Mesenchymal stem cell (in vitro differentiated cells and primary cell): Measurements from ENCODE around the gene TMED10.

Experiments
- DNase-seq: peaks from one replicate; pipeline ENCODE4 v3.0.0-alpha.2; 2013
- H2AFZ ChIP-seq: one replicate; pipeline ENCODE4 v1.6.1; 2013; ENCODE audit warnings: low read depth, mild to moderate bottlenecking, control low read depth, inconsistent platforms, low read length, moderate library complexity
- H2AK5ac ChIP-seq: 2 replicates; pipeline ENCODE4 v1.6.1; 2013; ENCODE audit warnings: low read length, moderate library complexity, mild to moderate bottlenecking, inconsistent platforms; ENCODE audit not compliant: severe bottlenecking
- H2BK120ac ChIP-seq: one replicate; pipeline ENCODE4 v1.6.1; 2013; ENCODE audit warnings: low read depth, mild to moderate bottlenecking, inconsistent platforms, low read length, moderate library complexity
- H2BK12ac ChIP-seq, 2 experiments: one replicate each; pipeline ENCODE4 v1.6.1; 2013; ENCODE audit warnings: inconsistent platforms in 2 of 2, low read length in 2 of 2, mild to moderate bottlenecking in 2 of 2, moderate library complexity in 2 of 2, control low read depth in 1 of 2
- H2BK15ac ChIP-seq: one replicate; pipeline ENCODE4 v1.6.1; 2013; ENCODE audit warnings: mild to moderate bottlenecking, low read depth, inconsistent platforms; ENCODE audit not compliant: poor library complexity, severe bottlenecking
- H2BK5ac ChIP-seq: 2 replicates; pipeline ENCODE4 v1.6.1; 2013; ENCODE audit warnings: low read depth, mild to moderate bottlenecking, low read length, control low read depth, inconsistent platforms; ENCODE audit not compliant: poor library complexity, severe bottlenecking
- H3K14ac ChIP-seq, 2 experiments: one replicate each; pipeline ENCODE4 v1.6.1; 2013; ENCODE audit warnings: inconsistent platforms in 2 of 2, low read length in 2 of 2, control low read depth in 1 of 2, mild to moderate bottlenecking in 1 of 2, moderate library complexity in 1 of 2
- H3K18ac ChIP-seq, 2 experiments: one replicate each; pipeline ENCODE4 v1.6.1; 2013; ENCODE audit warnings: inconsistent platforms in 2 of 2, low read length in 2 of 2, control low read depth in 1 of 2, low read depth in 1 of 2, mild to moderate bottlenecking in 1 of 2
- H3K23ac ChIP-seq, 2 experiments: one replicate each; pipeline ENCODE4 v1.6.1; 2013; ENCODE audit warnings: inconsistent platforms in 2 of 2, low read length in 2 of 2, mild to moderate bottlenecking in 2 of 2, moderate library complexity in 2 of 2, control low read depth in 1 of 2
- H3K27ac ChIP-seq: 2 replicates; pipeline ENCODE4 v1.5.1; 2013; ENCODE audit warnings: mild to moderate bottlenecking, moderate library complexity, low read length, control low read depth, inconsistent platforms; ENCODE audit not compliant: poor library complexity, severe bottlenecking
- H3K27me3 ChIP-seq, 2 experiments: 2 replicates each; pipeline versions ENCODE4 v1.6.1 to v1.7.0; 2013; ENCODE audit warnings: low read length in 2 of 2, mild to moderate bottlenecking in 2 of 2, moderate library complexity in 2 of 2, control low read depth in 1 of 2, inconsistent platforms in 1 of 2; ENCODE audit not compliant: control insufficient read depth in 1 of 2, insufficient read depth in 1 of 2
- H3K36me3 ChIP-seq, 2 experiments: 2 replicates each; pipeline versions ENCODE4 v1.6.1 to v1.7.0; 2013; ENCODE audit warnings: low read length in 2 of 2, control low read depth in 1 of 2, inconsistent platforms in 1 of 2, low read depth in 1 of 2, mild to moderate bottlenecking in 1 of 2; ENCODE audit not compliant: insufficient read depth in 2 of 2, control insufficient read depth in 1 of 2
- H3K4ac ChIP-seq, 2 experiments: one replicate each; pipeline ENCODE4 v1.6.1; 2013; ENCODE audit warnings: inconsistent platforms in 2 of 2, low read length in 2 of 2, mild to moderate bottlenecking in 2 of 2, moderate library complexity in 2 of 2, control low read depth in 1 of 2, low read depth in 1 of 2
- H3K4me1 ChIP-seq: 2 replicates; pipeline ENCODE4 v1.6.1; 2013; ENCODE audit warnings: low read depth, low read length, control low read depth; ENCODE audit not compliant: control insufficient read depth, insufficient read depth
- H3K4me2 ChIP-seq: 2 replicates; pipeline ENCODE4 v1.6.1; 2013; ENCODE audit warnings: low read length, mild to moderate bottlenecking, inconsistent platforms; ENCODE audit not compliant: poor library complexity, severe bottlenecking
- H3K4me3 ChIP-seq, 2 experiments: 2 replicates each; pipeline versions ENCODE4 v1.5.1 to v1.7.0; 2013; ENCODE audit warnings: low read length in 2 of 2, mild to moderate bottlenecking in 2 of 2, control low read depth in 1 of 2, low read depth in 1 of 2; ENCODE audit not compliant: insufficient read depth in 1 of 2
- H3K79me1 ChIP-seq: replicated peaks from 2 replicates; pipeline ENCODE4 v1.6.1; 2013; ENCODE audit warnings: mild to moderate bottlenecking, control low read depth, low read length, inconsistent platforms; ENCODE audit not compliant: poor library complexity, severe bottlenecking
- H3K9ac ChIP-seq: 2 replicates; pipeline ENCODE4 v1.7.0; 2013; ENCODE audit warnings: mild to moderate bottlenecking, low read length, moderate library complexity
- H3K9me3 ChIP-seq: 2 replicates; pipeline ENCODE4 v1.7.0; 2013; ENCODE audit warnings: mild to moderate bottlenecking, low read length; ENCODE audit not compliant: control insufficient read depth
- H4K8ac ChIP-seq: one replicate; pipeline ENCODE4 v1.6.1; 2013; ENCODE audit warnings: inconsistent platforms, mild to moderate bottlenecking, low read length, moderate library complexity
- H4K91ac ChIP-seq: one replicate; pipeline ENCODE4 v1.6.1; 2013; ENCODE audit warnings: mild to moderate bottlenecking, low read length, inconsistent platforms
- WGBS: methylation state at CpG from one replicate; pipeline ENCODE4 v1.1.7; 2013; ENCODE audit warnings: mixed read lengths; 5-methylcytosine and 5-hydroxymethylcytosine counted together

Gene TMED10

GRCh38 chr14:75188520-75189268 is 12.3 kb upstream of the TMED10 start:
- WGBS: 95% methylated on average over 7 of the region's 7 CpGs
- Histone ChIP-seq H3K4ac (no peak overlapping the region), H3K36me3 (no peaks in the 10 kb centered on the region)

DNA sequence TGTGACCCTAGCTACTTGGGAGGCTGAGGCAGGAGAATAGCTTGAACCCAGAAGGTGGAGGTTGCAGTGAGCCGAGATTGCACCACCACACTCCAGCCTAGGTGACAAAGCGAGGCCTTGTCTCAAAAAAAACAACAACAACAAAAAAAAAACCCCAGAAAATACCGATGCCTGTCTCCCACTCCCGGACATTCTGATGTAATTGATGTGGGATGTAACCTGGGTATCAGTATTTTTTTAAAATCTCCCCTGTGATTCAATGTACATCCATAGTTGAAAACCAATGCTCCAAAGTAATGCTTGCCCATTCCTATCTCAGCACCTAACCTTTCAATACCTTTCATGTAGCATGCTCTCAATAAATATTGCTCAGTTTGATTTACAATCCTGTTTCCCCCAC is 11.7 kb upstream of the TMED10 start:
- Histone ChIP-seq H3K4me2 (no peak overlapping the region), H3K4me1 (no peaks in the 10 kb centered on the region), H4K91ac (no peak overlapping the region), H4K8ac (no peak overlapping the region), H2BK12ac (no peak overlapping the region), H2BK15ac (no peak overlapping the region), H3K4me3 (no peak overlapping the region), H3K36me3 (no peaks in the 10 kb centered on the region), H2AK5ac (no peak overlapping the region), H3K79me1 (no peaks in the 10 kb centered on the region), H3K9me3 (no peaks in the 10 kb centered on the region), H2BK120ac (no peak overlapping the region), H3K4ac (no peak overlapping the region), H3K27ac (no peak overlapping the region), H2BK5ac (no peak overlapping the region), H3K9ac (no peak overlapping the region), H3K18ac (no peak overlapping the region), H3K27me3 (no peaks in the 10 kb centered on the region), H3K14ac (no peak overlapping the region), H2AFZ (no peak overlapping the region), H3K23ac (no peak overlapping the region)
- 100% methylated on average over 1 of the region's 4 CpGs for WGBS
- no peak for DNase-seq

More at GRCh38 chr14:75188520-75189268, 12.3 kb upstream of the TMED10 start:
- DNase-seq: no peak
- Histone ChIP-seq H3K27me3 (no peaks in the 10 kb centered on the region), H2BK120ac (no peak overlapping the region), H3K4me2 (no peak overlapping the region), H2BK12ac (no peak overlapping the region), H3K27ac (no peak overlapping the region), H2AK5ac (no peak overlapping the region), H4K91ac (no peak overlapping the region), H3K79me1 (no peaks in the 10 kb centered on the region), H3K9me3 (no peaks in the 10 kb centered on the region), H3K4me1 (no peaks in the 10 kb centered on the region), H3K9ac (no peak overlapping the region), H3K23ac (no peak overlapping the region), H4K8ac (no peak overlapping the region), H2AFZ (no peak overlapping the region), H3K14ac (no peak overlapping the region), H3K18ac (no peak overlapping the region), H2BK5ac (no peak overlapping the region), H2BK15ac (no peak overlapping the region), H3K4me3 (no peak overlapping the region)

GRCh38 chr14:75186953-75187352 is 10.5 kb upstream of the TMED10 start:
- Histone ChIP-seq H3K14ac (no peak overlapping the region), H3K9me3 (no peaks in the 10 kb centered on the region), H2BK5ac (no peak overlapping the region), H3K36me3 (no peaks in the 10 kb centered on the region), H3K23ac (no peak overlapping the region), H3K4ac (no peak overlapping the region), H3K79me1 (no peaks in the 10 kb centered on the region), H3K4me3 (no peak overlapping the region), H3K27ac (no peak overlapping the region), H3K18ac (no peak overlapping the region), H2BK120ac (no peak overlapping the region), H3K9ac (no peak overlapping the region), H3K4me2 (no peak overlapping the region), H2AFZ (no peak overlapping the region), H3K4me1 (no peaks in the 10 kb centered on the region), H2BK15ac (no peak overlapping the region), H3K27me3 (no peaks in the 10 kb centered on the region), H4K8ac (no peak overlapping the region), H2AK5ac (no peak overlapping the region), H2BK12ac (no peak overlapping the region), H4K91ac (no peak overlapping the region)
- 94% methylated on average over 1 of the region's 2 CpGs for WGBS
- no peak for DNase-seq

GRCh38 chr14:75185251-75186040 is 9.0 kb upstream of the TMED10 start:
- Histone ChIP-seq H3K4me1 (peaks cover 1% of the 10 kb centered on the region), H3K14ac (no peak overlapping the region), H3K27ac (no peak overlapping the region), H3K79me1 (no peaks in the 10 kb centered on the region), H3K9me3 (no peaks in the 10 kb centered on the region), H3K27me3 (no peaks in the 10 kb centered on the region), H2BK120ac (no peak overlapping the region), H2AK5ac (no peak overlapping the region), H3K18ac (peak overlapping the region in 1 of 2 experiments; percentile 43), H3K4me2 (no peak overlapping the region), H2BK15ac (no peak overlapping the region), H3K9ac (peak overlapping the region; percentile 74), H4K8ac (no peak overlapping the region), H3K4ac (no peak overlapping the region), H4K91ac (no peak overlapping the region), H3K36me3 (no peaks in the 10 kb centered on the region), H2BK5ac (no peak overlapping the region), H3K4me3 (no peak overlapping the region), H2BK12ac (no peak overlapping the region), H3K23ac (no peak overlapping the region), H2AFZ (no peak overlapping the region)
- DNase-seq: no peak
- 90% methylated on average over 6 of the region's 7 CpGs for WGBS
